ENCODE measurements around the gene AGER.

GRCh38 chr6:32167154-32167760 lies 16.8 kb downstream of the AGER start:
- TF ChIP-seq CTCF (IDR thresholded peaks at IDR 0.05): no peak
- TF ChIP-seq POLR2A (IDR thresholded peaks at IDR 0.05): no peak
